GM18951 (cell line): Measurements from ENCODE around the gene PGPEP1.

Experiments used
- POLR2A ChIP-seq: IDR thresholded peaks from 4 replicates; pipeline ENCODE4 v1.6.1; 2011; ENCODE audit warnings: mild to moderate bottlenecking; ENCODE audit not compliant: insufficient read length, insufficient read depth; ENCODE audit errors: extremely low read depth
- in situ Hi-C: fragments of 300-500 bp; cut with MboI; formaldehyde crosslinking; loops from one replicate; pipeline ENCODE4 v1.12.0; 2022; ENCODE audit warnings: low sequenced_read_pairs, mixed read lengths, inconsistent platforms; ENCODE audit not compliant: unreplicated experiment

PGPEP1 gene

DNA sequence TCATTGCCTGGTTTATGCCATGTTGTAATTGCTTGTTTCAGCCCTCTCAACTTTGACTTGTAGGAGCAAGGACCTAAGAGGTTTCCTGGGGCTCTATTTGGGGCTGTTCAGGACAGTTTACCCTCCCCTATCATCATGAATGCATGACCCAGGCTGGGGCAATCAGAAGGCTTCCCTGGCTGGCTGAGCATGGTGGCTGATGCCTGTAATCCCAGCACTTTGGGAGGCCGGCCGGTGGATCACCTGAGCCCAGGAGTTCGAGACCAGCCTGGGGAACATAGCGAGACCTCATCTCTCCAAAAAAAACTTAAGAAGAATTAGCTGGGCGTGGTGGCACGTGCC, 11.4 kb upstream of the PGPEP1 start:
- in situ Hi-C loops = loop anchor here (5.0 kb wide), 1 partner anchor 52 kb away; no protein-coding TSS in a partner anchor
- no peak for TF ChIP-seq POLR2A

DNA sequence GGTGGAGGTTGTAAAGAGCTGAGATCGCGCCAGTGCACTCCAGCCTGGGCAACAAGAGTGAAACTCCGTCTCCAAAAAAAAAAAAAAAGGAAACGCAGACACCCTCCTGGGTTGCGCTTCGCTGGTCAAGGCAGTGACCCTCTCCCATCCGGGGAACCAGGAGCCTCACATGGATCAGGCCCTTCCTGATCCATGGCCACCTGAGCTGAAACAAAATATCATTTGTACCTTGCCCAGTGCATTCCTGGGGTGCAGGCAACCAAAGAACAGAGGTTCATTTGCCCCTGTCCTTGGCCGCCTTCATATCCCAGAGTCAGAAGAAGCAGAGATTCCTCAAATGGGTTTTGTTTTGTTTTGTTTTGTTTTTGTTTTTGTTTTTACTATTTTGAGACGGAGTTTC, 9.5 kb upstream of the PGPEP1 start:
- TF ChIP-seq POLR2A = no peak
- in situ Hi-C loops = no loop called here

DNA sequence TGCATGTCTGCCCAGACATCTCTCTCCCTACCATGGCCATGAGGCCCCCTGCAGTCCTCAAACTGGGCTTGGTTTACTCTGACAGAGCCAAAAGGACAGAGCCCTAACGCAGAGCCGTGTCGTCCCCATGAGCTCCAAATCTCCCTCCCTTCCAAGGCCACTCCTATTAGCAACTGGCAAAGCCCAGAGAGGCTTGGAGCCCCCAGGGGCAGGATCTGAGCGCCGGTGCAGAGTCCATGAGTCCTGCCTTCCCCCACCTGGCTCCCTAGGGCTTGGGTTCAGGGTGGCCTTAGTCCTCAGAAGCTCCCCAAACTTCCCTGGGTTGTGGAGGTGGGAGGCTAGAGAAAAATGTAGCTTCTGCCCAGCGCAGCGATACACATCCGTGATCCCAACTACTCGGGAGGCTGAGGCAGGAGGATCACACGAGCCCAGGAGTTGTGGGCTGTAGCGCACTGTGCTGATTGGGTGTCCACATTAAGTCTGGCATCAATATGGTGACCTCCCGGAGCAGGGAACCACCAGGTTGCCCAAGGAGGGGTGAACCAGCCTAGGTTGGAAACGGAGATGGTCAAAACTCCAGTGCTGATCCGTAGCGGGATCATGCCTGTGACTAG, 7.4 kb upstream of the PGPEP1 start:
- no peak for TF ChIP-seq POLR2A
- in situ Hi-C loops = no loop called here

DNA sequence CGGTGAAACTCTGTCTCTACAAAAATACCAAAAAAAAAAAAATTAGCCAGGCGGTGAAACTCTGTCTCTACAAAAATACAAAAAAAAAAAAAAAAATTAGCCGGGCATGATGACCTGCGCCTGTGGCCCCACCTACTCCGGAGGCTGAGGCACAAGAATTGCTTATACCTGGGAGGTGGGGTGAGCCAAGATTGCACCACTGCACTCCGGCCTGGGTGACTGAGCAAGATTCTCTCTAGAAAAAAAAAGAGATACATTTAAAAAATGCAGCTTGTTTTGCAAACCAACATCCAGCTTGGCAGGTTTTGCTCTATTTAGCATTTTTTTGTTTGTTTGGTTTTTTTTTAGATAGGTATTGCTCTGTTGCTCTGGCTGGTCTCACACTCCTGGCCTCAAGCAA, 6.7 kb upstream of the PGPEP1 start:
- no peak for TF ChIP-seq POLR2A
- in situ Hi-C loops = no loop called here

DNA sequence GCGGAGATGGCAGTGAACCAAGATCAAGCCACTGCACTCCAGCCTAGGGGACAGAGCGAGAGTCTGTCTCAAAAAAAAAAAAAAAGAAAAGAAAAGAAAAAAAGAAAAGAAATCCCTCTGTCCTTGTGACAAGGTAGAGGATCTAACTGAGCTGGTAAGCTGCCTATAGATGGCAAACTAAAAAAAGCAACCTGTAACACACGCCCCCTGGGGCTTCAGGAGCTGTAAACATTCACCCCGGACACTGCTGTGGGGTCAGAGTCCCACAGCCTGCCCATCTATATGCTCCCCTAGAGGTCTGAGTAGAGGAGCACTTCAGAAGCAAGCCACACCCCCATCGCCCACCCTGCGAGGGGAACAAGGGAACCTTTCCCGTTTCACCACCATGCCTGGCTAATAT, 4.3 kb upstream of the PGPEP1 start:
- in situ Hi-C loops = no loop called here

DNA sequence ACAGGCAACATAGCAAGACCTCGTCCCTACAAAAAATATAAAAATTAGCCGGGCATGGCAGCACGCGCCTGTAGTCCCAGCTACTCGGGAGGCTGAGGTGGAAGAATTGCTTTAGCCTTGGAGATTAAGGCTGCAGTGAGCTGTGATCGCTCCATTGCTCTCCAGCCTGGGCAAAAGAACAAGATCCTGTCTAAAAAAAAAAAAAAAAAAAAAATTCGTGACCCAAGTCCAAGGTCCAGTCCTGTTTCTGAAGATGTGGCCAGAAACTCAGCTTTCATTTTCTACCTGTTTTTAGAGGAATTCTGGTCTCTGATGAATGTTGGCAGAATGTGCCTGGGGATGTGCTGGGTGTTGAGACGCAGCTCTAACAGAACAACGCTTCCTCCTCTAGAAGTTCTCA, 1.9 kb upstream of the PGPEP1 start:
- in situ Hi-C loops = no loop called here
- no peak for TF ChIP-seq POLR2A

More for the DNA sequence above, 4.3 kb upstream of the PGPEP1 start:
- no peak for TF ChIP-seq POLR2A

DNA sequence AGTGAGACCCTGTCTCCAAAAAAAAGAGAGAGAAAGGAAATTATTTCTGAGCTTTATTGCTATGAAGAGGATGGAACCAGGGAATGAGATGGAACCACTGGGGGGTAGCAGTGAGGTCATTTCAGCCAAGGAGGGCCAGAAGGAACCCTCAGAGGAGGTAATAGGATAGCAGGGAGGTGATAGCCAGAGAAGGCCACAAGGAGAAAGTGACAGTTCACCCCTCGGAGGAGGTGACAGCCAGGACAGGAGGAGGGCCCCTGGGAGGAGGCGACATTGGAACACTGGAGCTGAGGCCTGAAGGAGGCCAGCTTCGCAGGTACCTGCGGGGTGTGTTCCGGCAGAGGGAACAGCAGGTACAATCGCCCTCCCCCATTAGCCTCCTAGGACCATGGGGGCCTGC, 675 bp upstream of the PGPEP1 start:
- in situ Hi-C loops = no loop called here

DNA sequence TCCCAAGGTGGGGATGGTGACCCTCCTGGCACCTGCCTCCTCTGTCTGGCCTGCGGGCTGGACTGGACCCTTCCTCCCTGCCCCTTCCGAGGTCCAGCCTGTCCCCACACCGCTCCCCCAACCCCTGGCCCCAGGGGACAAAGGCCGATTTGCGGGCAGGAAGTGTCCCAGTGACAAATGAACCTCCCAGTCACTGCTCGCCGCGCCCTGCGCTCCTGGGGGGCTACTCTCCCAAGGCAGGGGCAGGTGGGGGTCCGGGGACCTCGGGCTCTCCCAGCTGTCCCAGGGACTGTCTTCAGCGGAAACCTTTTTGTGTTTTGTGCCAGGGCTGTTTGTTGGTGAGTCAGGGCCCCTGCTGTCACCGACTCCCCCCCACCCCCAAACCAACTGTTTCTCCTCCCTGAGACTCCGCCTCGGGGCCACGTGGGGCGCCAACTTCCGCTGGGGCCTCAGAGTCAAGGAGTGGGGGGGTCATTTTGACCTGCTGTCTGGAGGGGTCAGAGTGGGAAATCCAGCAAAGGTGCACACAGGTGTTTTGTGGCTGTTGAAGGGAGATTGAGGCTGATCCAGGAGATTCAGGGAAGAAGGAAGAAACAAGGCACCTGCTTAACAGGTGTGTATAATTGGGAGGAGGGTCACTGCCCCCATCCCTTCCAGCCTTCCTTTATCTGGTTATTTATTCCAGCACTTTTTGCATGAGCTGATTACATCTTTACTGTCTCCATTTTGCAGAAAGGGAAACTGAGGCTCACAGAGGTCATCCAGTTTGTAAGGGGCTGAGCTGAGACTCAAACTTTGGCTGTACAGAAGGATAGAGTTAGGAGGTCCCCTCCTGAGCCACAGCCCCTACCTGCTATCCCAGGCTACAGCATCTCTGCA, 831 bp downstream of the PGPEP1 start:
- peak; percentile 42 for TF ChIP-seq POLR2A
- in situ Hi-C loops = no loop called here

More for the DNA sequence above, 675 bp upstream of the PGPEP1 start:
- TF ChIP-seq POLR2A = no peak

DNA sequence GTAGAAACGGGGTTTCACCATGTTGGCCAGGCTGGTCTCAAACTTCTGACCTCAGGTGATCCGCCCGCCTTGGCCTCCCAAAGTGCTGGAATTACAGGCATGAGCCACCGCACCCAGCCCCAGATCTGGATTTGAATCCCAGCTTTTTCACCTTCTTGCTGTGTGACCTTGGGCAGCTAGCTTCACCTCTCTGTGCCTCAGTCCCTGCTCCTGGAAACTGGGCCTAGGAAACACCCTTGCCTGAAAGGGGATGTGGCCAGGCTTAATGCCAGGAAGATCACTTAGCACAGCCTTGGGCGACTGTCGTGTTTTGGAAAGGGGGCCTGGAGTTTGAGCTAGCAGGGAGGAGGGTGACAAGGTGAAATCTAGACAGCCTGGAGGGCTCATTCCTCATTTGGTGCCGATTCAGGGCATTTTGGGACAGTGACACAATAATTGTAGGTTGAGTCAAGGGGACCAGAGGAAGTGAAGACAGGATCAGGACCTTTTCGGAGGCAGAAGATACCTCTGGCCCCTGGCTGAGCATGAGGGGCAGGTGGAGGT, 1.8 kb downstream of the PGPEP1 start:
- TF ChIP-seq POLR2A = no peak
- in situ Hi-C loops = no loop called here

DNA sequence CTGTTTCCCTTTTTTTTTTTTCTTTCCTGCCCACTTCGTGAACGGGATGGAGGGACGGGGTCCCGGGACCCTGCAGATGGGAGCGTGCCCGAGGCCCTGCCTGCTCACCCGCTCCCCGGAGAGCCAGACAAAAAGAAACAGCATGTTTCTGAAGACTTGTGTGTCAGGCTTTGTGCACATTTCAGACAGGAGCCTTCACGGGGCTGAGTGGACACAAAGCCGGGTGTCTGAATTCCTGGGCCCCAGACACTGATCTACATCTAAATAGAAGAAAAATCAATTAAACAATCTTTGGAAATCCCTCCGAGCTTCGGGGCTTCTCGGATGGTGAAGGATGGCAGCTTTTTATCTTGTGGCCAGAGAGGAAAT, 4.2 kb downstream of the PGPEP1 start:
- no peak for TF ChIP-seq POLR2A
- in situ Hi-C loops = no loop called here

DNA sequence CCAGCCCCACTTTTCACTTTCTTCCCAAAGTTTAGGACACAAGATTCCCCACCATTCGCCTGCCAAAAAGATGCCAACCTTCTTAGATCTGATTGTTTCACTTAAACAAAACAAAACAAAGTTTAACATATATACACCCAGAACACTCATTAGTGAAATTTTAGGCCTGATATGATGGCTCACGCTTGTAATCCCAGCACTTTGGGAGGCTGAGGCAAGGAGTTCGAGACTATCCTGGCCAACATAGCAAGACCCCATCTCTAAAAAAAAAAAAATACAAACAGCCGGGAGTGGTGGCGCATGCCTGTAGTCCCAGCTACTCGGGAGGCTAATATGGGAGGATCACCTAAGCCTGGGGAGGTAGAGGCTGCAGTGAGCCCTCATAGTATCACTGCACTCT, 4.9 kb downstream of the PGPEP1 start:
- in situ Hi-C loops = loop anchor here (5.0 kb wide), 1 partner anchor 67 kb away; no protein-coding TSS in a partner anchor
- no peak for TF ChIP-seq POLR2A

DNA sequence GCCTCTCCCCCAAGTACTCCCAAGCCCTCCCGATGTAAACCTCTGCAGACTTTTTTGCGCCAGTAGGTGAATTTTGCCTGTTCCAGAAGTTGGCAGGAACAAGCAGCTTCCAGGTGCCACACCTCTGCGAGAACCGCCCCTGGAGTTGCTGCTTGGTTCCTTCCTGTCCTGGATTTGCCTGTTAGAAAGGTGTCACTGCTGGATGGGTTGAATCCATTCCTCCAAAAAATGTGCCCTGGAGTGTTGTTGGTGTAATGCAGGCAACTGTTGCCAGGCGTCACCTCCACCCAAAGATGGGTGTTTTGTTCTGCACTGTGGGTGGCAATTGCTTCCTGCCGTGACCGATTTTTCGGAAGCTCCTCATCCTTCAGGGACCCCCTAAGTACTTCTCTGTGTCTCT, 5.7 kb downstream of the PGPEP1 start:
- in situ Hi-C loops = loop anchor here (5.0 kb wide), 1 partner anchor 66 kb away; no protein-coding TSS in a partner anchor
- TF ChIP-seq POLR2A = no peak

DNA sequence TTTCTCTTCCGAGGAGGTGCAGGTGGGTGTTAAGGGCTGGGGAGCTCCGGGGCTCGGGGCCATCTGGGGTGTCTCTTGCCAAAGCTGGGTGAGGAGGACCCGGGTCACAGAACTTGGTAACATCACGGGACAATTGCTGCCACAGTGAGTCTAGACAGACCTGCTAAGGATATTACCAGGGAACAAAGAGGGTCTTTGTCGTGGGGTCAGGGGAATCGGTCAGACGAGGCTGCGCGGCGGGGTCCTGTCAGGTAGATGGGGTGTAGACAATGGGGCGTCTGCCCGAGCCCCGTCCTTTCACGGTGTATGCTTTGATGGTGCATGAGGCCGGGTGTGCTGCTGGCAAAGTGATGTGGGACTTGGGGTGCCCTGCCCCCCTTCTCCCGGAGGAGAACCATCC, 7.8 kb downstream of the PGPEP1 start:
- no peak for TF ChIP-seq POLR2A
- in situ Hi-C loops = loop anchor here (5.0 kb wide), 1 partner anchor 64 kb away; no protein-coding TSS in a partner anchor

DNA sequence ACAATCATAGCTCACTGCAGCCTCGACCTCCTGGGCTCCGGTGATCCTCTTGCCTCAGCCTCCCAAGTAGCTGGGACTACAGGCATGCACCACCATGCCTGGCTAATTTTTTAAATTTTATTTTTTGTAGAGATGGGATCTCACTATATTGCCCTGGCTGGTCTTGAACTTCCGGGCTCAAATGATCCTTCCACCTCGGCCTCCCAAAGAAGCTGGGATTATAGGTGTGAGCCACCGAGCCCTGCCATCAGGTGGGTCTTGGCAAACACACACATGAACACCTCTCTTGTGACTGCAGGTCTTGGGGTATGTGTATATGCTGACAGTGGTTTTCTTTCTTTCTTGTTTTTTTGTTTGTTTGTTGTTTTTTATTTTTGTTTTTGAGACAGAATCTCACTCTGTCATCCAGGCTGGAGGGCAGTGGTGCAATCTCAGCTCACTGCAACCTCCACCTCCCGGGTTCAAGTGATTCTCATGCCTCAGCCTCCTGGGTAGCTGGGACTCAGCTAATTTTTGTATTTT, 8.5 kb downstream of the PGPEP1 start:
- in situ Hi-C loops = loop anchor here (5.0 kb wide), 1 partner anchor 63 kb away; no protein-coding TSS in a partner anchor
